Kidney epithelial cell (primary cell): ENCODE results near the gene DOHH. TPM values are rescaled to one million over a fixed set of nuclear protein-coding genes. Genes with fewer than 3 reads are reported as not detected.
A peak's percentile ranks its signal among the peaks of the same experiment; 100 is the strongest.

ENCODE experiments used
- DNase-seq: peaks from one replicate; pipeline ENCODE4 v3.0.0-alpha.2; 2010; ENCODE audit warnings: low read depth
- H3K27me3 ChIP-seq: 2 replicates; pipeline ENCODE4 v1.6.0; 2011; ENCODE audit warnings: low read length; ENCODE audit not compliant: control insufficient read depth, insufficient read depth
- H3K36me3 ChIP-seq: 2 replicates; pipeline ENCODE4 v1.5.1; 2011; ENCODE audit warnings: low read length; ENCODE audit not compliant: control insufficient read depth, insufficient read depth
- H3K4me3 ChIP-seq: 2 replicates; pipeline ENCODE4 v1.5.1; 2011; ENCODE audit warnings: low read depth, mild to moderate bottlenecking, control low read depth, low read length
- total RNA-seq: library from RNA; depleted of rRNA; stranded (reverse); fragments of >200 nt; gene quantifications from 2 replicates; pipeline ENCODE4 v1.2.3, GENCODE V29; 2015
- TF ChIP-seq, protein P1 (sequence below): IDR thresholded peaks from 2 replicates; pipeline ENCODE4 v1.5.1; 2011; ENCODE audit warnings: mild to moderate bottlenecking, moderate library complexity, low read length, control low read depth, inconsistent platforms; ENCODE audit not compliant: insufficient read depth, poor library complexity, severe bottlenecking

Gene DOHH
- total RNA-seq, 1 donor from 2014 or later = 33.0 TPM

GRCh38 chr19:3492131-3492839, 8.2 kb downstream of the DOHH start:
- H3K27me3 ChIP-seq = no peaks in the 10 kb centered on the region
- DNase-seq = no peak
- TF ChIP-seq, protein P1, sequence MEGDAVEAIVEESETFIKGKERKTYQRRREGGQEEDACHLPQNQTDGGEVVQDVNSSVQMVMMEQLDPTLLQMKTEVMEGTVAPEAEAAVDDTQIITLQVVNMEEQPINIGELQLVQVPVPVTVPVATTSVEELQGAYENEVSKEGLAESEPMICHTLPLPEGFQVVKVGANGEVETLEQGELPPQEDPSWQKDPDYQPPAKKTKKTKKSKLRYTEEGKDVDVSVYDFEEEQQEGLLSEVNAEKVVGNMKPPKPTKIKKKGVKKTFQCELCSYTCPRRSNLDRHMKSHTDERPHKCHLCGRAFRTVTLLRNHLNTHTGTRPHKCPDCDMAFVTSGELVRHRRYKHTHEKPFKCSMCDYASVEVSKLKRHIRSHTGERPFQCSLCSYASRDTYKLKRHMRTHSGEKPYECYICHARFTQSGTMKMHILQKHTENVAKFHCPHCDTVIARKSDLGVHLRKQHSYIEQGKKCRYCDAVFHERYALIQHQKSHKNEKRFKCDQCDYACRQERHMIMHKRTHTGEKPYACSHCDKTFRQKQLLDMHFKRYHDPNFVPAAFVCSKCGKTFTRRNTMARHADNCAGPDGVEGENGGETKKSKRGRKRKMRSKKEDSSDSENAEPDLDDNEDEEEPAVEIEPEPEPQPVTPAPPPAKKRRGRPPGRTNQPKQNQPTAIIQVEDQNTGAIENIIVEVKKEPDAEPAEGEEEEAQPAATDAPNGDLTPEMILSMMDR = no peak
- H3K4me3 ChIP-seq = no peak overlapping the region
- H3K36me3 ChIP-seq = peaks cover 1% of the 10 kb centered on the region

DNA sequence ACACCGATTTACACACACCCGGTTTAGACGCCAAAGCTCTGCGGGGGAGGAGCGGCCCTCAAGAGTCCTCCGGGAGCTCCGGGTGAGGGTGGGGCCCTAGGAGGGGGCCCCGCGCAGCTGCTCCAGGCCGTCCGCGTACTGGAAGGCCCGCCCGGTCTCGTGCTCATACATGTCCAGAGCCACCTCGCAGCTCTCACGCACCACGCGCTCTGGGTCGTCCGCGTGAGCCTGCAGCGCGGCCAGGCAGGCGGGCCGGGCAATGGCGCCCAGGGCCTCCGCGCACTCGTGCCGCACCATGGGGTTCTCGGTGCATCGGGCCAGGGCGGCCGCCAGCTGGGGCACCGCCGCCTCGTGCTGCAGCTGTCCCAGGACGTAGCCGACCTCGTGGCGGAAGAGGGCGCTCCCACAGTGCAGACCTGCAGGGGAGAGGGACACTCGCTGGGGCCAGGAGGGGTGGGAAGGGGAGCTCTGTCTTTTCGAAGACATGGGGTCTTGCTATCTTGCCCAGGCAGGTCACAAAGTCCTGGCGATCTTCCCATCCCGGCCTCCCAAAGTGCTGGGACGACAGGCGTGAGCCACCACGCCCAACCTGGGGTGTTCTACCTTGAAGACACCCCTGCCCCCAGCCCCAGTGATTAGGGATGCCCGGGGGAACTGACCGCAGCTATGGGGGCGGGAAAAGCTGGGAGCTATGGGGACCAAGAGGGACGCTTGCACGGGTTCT, 8.9 kb downstream of the DOHH start:
- no peak for DNase-seq
- Histone ChIP-seq H3K27me3 (no peaks in the 10 kb centered on the region), H3K36me3 (peaks cover 1% of the 10 kb centered on the region), H3K4me3 (no peak overlapping the region)
- TF ChIP-seq, protein P1 = no peak

DNA sequence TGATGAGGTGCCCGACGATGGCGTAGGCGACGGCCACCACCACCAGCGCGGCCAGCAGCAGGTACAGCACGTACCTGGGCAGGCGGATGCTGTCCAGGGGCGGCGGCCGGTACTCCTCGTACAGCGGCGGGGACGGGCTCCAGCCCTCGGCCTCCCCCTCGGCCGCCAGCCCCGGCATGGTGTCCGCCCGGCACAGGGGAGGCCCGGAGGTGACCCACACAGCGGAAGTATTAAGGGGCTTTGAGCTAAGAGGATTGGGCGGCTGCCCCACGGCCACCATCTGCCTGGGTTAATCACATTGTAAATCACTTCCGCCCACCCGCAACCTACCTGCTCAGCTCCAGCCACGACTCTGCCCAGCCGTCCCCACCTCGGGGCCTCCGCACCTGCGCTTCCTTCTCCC, 17.2 kb downstream of the DOHH start, which contains the start of gene SMIM44:
TSS of gene SMIM44 (minus strand) at position 216 of the 403 bp plus-strand sequence. CDS start at position 178, 38 bp downstream.
- Histone ChIP-seq H3K27me3 (peaks cover 25% of the 10 kb centered on the region), H3K36me3 (no peaks in the 10 kb centered on the region), H3K4me3 (peak within 1 kb of the TSS; percentile 23)
- DNase-seq = no peak
- TF ChIP-seq, protein P1 = no peak

DNA sequence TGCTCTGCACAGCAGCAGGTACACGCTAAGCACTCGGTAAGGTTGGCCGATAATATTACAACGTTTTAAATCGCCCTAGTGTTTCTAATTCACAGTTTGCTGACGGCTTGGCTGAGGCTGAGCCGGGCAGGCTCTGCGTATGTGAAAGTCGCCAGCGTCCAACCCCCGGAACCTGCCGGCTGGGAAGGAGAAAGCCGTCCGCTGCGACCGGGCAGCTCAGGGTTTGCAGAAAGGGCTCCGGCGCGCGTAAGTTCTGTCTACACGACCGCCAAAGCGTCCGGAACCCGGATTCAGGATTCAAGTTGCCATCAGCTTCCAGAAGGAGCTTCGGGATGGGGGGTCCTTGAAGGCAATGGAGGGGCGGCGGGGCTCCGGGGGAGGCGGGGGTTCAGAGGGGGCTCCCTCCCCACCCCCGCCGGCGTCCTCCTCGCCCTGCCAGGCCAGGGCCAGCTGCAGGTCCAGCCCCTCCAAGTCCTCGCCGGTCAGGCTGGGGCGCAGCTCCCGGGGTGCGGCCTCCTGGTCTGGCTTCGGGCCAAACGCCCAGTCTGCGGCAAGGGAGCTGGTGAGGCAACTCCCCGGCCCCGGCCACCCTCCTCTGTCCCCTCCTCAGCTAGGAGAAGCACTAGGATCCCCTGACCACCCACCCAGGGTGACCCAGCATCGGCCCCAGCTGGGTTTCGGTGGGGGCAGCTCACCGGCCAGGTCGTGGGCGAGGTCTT, 17.8 kb downstream of the DOHH start:
- H3K36me3 ChIP-seq = no peaks in the 10 kb centered on the region
- no peak for DNase-seq
- H3K27me3 ChIP-seq = peaks cover 28% of the 10 kb centered on the region
- H3K4me3 ChIP-seq = peak overlapping the region; percentile 23
- TF ChIP-seq, protein P1 = no peak

- TF ChIP-seq, protein P1 = no peak
- no peak overlapping the region for H3K4me3 ChIP-seq
These were observed 19.0 kb downstream of the DOHH start for GRCh38 chr19:3481241-3482090.

More at GRCh38 chr19:3481241-3482090, 19.0 kb downstream of the DOHH start:
- no peaks in the 10 kb centered on the region for H3K36me3 ChIP-seq
- no peak for DNase-seq
- peaks cover 28% of the 10 kb centered on the region for H3K27me3 ChIP-seq
